ENCODE measurements around the gene OR9A2. TPM values are rescaled to one million over a fixed set of nuclear protein-coding genes. Genes with fewer than 3 reads are reported as not detected.

OR9A2 gene
- total RNA-seq, 2 donors from 2014 or later = not detected

GRCh38 chr7:143049362-143049761 lies 22.4 kb upstream of the OR9A2 start:
- WGBS, 2 donors = 45 to 47% methylated on average over 4 of the region's 4 CpGs
- ATAC-seq (no peak), DNase-seq (no peak)
- intact Hi-C loops (cut with DNase I) = no loop called here
- H3K9me3 ChIP-seq = no peaks in the 10 kb centered on the region
- TF ChIP-seq POLR2A (IDR thresholded peaks at IDR 0.05) (no peak), CTCF (IDR thresholded peaks at IDR 0.05) (no peak)
- H3K27me3 ChIP-seq = no peaks in the 10 kb centered on the region
- H3K27ac ChIP-seq = no peak overlapping the region
- H3K36me3 ChIP-seq (replicated peaks in 1 of 2; ENCODE audit: insufficient read depth in 1 of 2, low read depth in 2 of 2) = no peaks in the 10 kb centered on the region
- no peak overlapping the region for H3K4me3 ChIP-seq
- no peaks in the 10 kb centered on the region for H3K4me1 ChIP-seq

- no peaks in the 10 kb centered on the region for H3K9me3 ChIP-seq
- H3K27me3 ChIP-seq = no peaks in the 10 kb centered on the region
- H3K36me3 ChIP-seq (replicated peaks in 1 of 2; ENCODE audit: insufficient read depth in 1 of 2, low read depth in 2 of 2) = no peaks in the 10 kb centered on the region
- ATAC-seq = no peak
- no peak for TF ChIP-seq CTCF (IDR thresholded peaks at IDR 0.05)
- TF ChIP-seq POLR2A (IDR thresholded peaks at IDR 0.05) = no peak
- H3K4me3 ChIP-seq = no peak overlapping the region
- H3K4me1 ChIP-seq = no peaks in the 10 kb centered on the region
- no peak for DNase-seq
- intact Hi-C loops (cut with DNase I) = no loop called here
- H3K27ac ChIP-seq = no peak overlapping the region
Measured at GRCh38 chr7:143048827-143049226, 21.9 kb upstream of the OR9A2 start.

- WGBS, 2 donors = 70 to 83% methylated on average over 2 of the region's 2 CpGs
- TF ChIP-seq POLR2A (IDR thresholded peaks at IDR 0.05) (no peak), CTCF (IDR thresholded peaks at IDR 0.05) (no peak)
- Histone ChIP-seq H3K27ac (no peak overlapping the region), H3K9me3 (no peaks in the 10 kb centered on the region), H3K27me3 (no peaks in the 10 kb centered on the region), H3K4me1 (peaks cover 10% of the 10 kb centered on the region), H3K36me3 (replicated peaks in 1 of 2; ENCODE audit: insufficient read depth in 1 of 2, low read depth in 2 of 2) (no peaks in the 10 kb centered on the region), H3K4me3 (no peak overlapping the region)
- DNase-seq = no peak
- intact Hi-C loops (cut with DNase I) = no loop called here
- ATAC-seq = no peak
Measured at GRCh38 chr7:143047326-143047725, 20.4 kb upstream of the OR9A2 start.

GRCh38 chr7:143046426-143046851 lies 19.5 kb upstream of the OR9A2 start:
- no peak overlapping the region for H3K27ac ChIP-seq
- DNase-seq = no peak
- intact Hi-C loops (cut with DNase I) = no loop called here
- H3K4me3 ChIP-seq = no peak overlapping the region
- no peaks in the 10 kb centered on the region for H3K9me3 ChIP-seq
- TF ChIP-seq CTCF (IDR thresholded peaks at IDR 0.05) = no peak
- TF ChIP-seq POLR2A (IDR thresholded peaks at IDR 0.05) = no peak
- H3K27me3 ChIP-seq = no peaks in the 10 kb centered on the region
- H3K4me1 ChIP-seq = peaks cover 10% of the 10 kb centered on the region
- no peak for ATAC-seq
- no peaks in the 10 kb centered on the region for H3K36me3 ChIP-seq (replicated peaks in 1 of 2; ENCODE audit: insufficient read depth in 1 of 2, low read depth in 2 of 2)
- WGBS, 2 donors = 42 to 47% methylated on average over 3 of the region's 3 CpGs

- ATAC-seq (no peak), DNase-seq (no peak)
- intact Hi-C loops (cut with DNase I) = no loop called here
Measured at GRCh38 chr7:143043391-143043790, 16.5 kb upstream of the OR9A2 start.

More at GRCh38 chr7:143043391-143043790, 16.5 kb upstream of the OR9A2 start:
- Histone ChIP-seq H3K4me1 (peaks cover 10% of the 10 kb centered on the region), H3K36me3 (replicated peaks in 1 of 2; ENCODE audit: insufficient read depth in 1 of 2, low read depth in 2 of 2) (no peaks in the 10 kb centered on the region), H3K27me3 (no peaks in the 10 kb centered on the region), H3K9me3 (no peaks in the 10 kb centered on the region), H3K27ac (no peak overlapping the region), H3K4me3 (no peak overlapping the region)
- TF ChIP-seq CTCF (IDR thresholded peaks at IDR 0.05) (no peak), POLR2A (IDR thresholded peaks at IDR 0.05) (no peak)
- 37 to 41% methylated on average over 2 of the region's 2 CpGs for WGBS, 2 donors

Measured in body of pancreas (tissue), 4 donors.